NK-92 treated with Interleukin-12 subunit alpha and Interleukin-12 subunit beta, amount 100 ng/mL, for 24 hours (cell line): ENCODE results near the gene ST6GALNAC3.
"Not testable (repeated sequence)": the region's sequence is repeated elsewhere in the genome, so short reads cannot be mapped to it uniquely, and the experiment has no call there.

Experiments used
- DNase-seq: peaks from one replicate; lab custom pipeline; 2025; lab: John Stamatoyannopoulos, UW

The ST6GALNAC3 gene

GRCh38 chr1:76073481-76073880 lies 1.1 kb upstream of the ST6GALNAC3 start:
- DNase-seq, result no peak

GRCh38 chr1:76075188-76075489 lies 593 bp downstream of the ST6GALNAC3 start:
- no peak for DNase-seq

GRCh38 chr1:76075877-76076276 lies 1.3 kb downstream of the ST6GALNAC3 start:
- no peak for DNase-seq

GRCh38 chr1:76079475-76080227 lies 5.1 kb downstream of the ST6GALNAC3 start:
- DNase-seq, result no peak

- DNase-seq, result no peak
Observed at GRCh38 chr1:76080552-76081079, 6.1 kb downstream of the ST6GALNAC3 start.

GRCh38 chr1:76082062-76082461 lies 7.5 kb downstream of the ST6GALNAC3 start:
- DNase-seq, result no peak

GRCh38 chr1:76083189-76083588 lies 8.6 kb downstream of the ST6GALNAC3 start:
- no peak for DNase-seq

- no peak for DNase-seq
Observed at GRCh38 chr1:76084029-76084627, 9.6 kb downstream of the ST6GALNAC3 start.

- no peak for DNase-seq
Observed at GRCh38 chr1:76084685-76085084, 10.1 kb downstream of the ST6GALNAC3 start.

- no peak for DNase-seq
Observed at GRCh38 chr1:76086109-76086508, 11.6 kb downstream of the ST6GALNAC3 start.

GRCh38 chr1:76086597-76086996 lies 12.1 kb downstream of the ST6GALNAC3 start:
- DNase-seq, result no peak

GRCh38 chr1:76090283-76091203 lies 16.0 kb downstream of the ST6GALNAC3 start:
- no peak for DNase-seq

- DNase-seq, result no peak
Observed at GRCh38 chr1:76092812-76093211, 18.3 kb downstream of the ST6GALNAC3 start.

GRCh38 chr1:76093522-76094312 lies 19.2 kb downstream of the ST6GALNAC3 start:
- DNase-seq, result no peak

GRCh38 chr1:76095802-76096201 lies 21.3 kb downstream of the ST6GALNAC3 start:
- no peak for DNase-seq

- DNase-seq, result not testable (repeated sequence)
Observed at GRCh38 chr1:76097064-76097463, 22.5 kb downstream of the ST6GALNAC3 start.

- no peak for DNase-seq
Observed at GRCh38 chr1:76098845-76099244, 24.3 kb downstream of the ST6GALNAC3 start.

GRCh38 chr1:76101548-76101947 lies 27.0 kb downstream of the ST6GALNAC3 start:
- no peak for DNase-seq

GRCh38 chr1:76102046-76102445 lies 27.5 kb downstream of the ST6GALNAC3 start:
- DNase-seq, result no peak

GRCh38 chr1:76103034-76103433 lies 28.5 kb downstream of the ST6GALNAC3 start:
- DNase-seq, result no peak

GRCh38 chr1:76105372-76105771 lies 30.8 kb downstream of the ST6GALNAC3 start:
- DNase-seq, result no peak

GRCh38 chr1:76106251-76106650 lies 31.7 kb downstream of the ST6GALNAC3 start:
- no peak for DNase-seq
